ENCODE measurements around the gene NOS3. TPM values are rescaled to one million over a fixed set of nuclear protein-coding genes. Genes with fewer than 3 reads are reported as not detected.
A peak's percentile ranks its signal among the peaks of the same experiment; 100 is the strongest.

NOS3 gene
- total and polyA plus RNA-seq, 2 of the 13 experiments (the other 11 are each of a cell fraction or from before 2014, with no cell fraction given), result 3.7 to 7.5 TPM

DNA sequence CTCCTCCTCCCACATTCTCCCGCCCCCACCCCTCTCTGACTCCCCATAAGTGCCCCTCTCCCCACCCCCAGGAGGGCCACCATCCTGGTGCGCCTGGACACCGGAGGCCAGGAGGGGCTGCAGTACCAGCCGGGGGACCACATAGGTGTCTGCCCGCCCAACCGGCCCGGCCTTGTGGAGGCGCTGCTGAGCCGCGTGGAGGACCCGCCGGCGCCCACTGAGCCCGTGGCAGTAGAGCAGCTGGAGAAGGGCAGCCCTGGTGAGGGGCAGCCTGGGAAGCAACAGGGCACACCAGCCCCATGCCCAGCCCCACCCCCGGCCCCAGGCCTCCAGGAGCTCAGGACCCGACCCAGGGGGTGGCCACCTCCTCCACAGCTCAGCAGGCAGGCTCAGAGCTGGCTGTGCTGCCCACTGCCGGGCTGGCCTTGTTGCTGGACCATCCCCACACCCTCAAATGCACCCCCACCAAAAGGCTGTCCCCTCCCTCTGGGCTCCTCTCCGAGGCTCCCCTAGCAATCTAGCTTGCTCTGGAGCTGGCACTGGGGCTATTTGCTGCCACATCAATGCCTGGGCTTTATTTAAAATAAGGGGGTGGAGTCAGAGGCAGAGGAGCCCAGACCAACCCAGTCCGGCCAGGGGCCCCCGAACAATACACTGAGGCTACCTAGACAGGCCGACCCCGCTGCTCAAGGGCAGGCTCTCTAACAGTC, 18.7 kb downstream of the NOS3 start (continued):
- TF ChIP-seq, protein P1, sequence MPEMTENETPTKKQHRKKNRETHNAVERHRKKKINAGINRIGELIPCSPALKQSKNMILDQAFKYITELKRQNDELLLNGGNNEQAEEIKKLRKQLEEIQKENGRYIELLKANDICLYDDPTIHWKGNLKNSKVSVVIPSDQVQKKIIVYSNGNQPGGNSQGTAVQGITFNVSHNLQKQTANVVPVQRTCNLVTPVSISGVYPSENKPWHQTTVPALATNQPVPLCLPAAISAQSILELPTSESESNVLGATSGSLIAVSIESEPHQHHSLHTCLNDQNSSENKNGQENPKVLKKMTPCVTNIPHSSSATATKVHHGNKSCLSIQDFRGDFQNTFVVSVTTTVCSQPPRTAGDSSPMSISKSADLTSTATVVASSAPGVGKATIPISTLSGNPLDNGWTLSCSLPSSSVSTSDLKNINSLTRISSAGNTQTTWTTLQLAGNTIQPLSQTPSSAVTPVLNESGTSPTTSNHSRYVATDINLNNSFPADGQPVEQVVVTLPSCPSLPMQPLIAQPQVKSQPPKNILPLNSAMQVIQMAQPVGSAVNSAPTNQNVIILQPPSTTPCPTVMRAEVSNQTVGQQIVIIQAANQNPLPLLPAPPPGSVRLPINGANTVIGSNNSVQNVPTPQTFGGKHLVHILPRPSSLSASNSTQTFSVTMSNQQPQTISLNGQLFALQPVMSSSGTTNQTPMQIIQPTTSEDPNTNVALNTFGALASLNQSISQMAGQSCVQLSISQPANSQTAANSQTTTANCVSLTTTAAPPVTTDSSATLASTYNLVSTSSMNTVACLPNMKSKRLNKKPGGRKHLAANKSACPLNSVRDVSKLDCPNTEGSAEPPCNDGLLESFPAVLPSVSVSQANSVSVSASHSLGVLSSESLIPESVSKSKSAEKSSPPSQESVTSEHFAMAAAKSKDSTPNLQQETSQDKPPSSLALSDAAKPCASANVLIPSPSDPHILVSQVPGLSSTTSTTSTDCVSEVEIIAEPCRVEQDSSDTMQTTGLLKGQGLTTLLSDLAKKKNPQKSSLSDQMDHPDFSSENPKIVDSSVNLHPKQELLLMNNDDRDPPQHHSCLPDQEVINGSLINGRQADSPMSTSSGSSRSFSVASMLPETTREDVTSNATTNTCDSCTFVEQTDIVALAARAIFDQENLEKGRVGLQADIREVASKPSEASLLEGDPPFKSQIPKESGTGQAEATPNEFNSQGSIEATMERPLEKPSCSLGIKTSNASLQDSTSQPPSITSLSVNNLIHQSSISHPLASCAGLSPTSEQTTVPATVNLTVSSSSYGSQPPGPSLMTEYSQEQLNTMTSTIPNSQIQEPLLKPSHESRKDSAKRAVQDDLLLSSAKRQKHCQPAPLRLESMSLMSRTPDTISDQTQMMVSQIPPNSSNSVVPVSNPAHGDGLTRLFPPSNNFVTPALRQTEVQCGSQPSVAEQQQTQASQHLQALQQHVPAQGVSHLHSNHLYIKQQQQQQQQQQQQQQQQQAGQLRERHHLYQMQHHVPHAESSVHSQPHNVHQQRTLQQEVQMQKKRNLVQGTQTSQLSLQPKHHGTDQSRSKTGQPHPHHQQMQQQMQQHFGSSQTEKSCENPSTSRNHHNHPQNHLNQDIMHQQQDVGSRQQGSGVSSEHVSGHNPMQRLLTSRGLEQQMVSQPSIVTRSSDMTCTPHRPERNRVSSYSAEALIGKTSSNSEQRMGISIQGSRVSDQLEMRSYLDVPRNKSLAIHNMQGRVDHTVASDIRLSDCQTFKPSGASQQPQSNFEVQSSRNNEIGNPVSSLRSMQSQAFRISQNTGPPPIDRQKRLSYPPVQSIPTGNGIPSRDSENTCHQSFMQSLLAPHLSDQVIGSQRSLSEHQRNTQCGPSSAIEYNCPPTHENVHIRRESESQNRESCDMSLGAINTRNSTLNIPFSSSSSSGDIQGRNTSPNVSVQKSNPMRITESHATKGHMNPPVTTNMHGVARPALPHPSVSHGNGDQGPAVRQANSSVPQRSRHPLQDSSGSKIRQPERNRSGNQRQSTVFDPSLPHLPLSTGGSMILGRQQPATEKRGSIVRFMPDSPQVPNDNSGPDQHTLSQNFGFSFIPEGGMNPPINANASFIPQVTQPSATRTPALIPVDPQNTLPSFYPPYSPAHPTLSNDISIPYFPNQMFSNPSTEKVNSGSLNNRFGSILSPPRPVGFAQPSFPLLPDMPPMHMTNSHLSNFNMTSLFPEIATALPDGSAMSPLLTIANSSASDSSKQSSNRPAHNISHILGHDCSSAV (CRISPR knock-in tag; IDR thresholded peaks at IDR 0.05; ENCODE audit: borderline replicate concordance), result no peak
- TF ChIP-seq LCORL (IDR thresholded peaks at IDR 0.05) (no peak), LCORL (CRISPR knock-in tag; IDR thresholded peaks at IDR 0.05) (peak; percentile 57; the same call in 1 of the 2 replicates), ASH2L (IDR thresholded peaks at IDR 0.05; ENCODE audit: insufficient read length, low read depth, low read length) (peak; percentile 5), ZNF20 (CRISPR knock-in tag; IDR thresholded peaks at IDR 0.05) (no peak), ZMYM4 (CRISPR knock-in tag; IDR thresholded peaks at IDR 0.05) (peak; percentile 28; the same call in 1 of the 2 replicates), ZNF274 (CRISPR knock-in tag; IDR thresholded peaks at IDR 0.05) (no peak), HNRNPL (IDR thresholded peaks at IDR 0.05; ENCODE audit: low read depth, low read length) (peak; percentile 72; the same call in 1 of the 2 replicates), ZNF720 (CRISPR knock-in tag; IDR thresholded peaks at IDR 0.05) (no peak), ZNF776 (CRISPR knock-in tag; IDR thresholded peaks at IDR 0.05) (0 out of 2 replicates have a peak, but pooled peaks have one; percentile 15), SOX5 (CRISPR knock-in tag; IDR thresholded peaks at IDR 0.05; ENCODE audit: borderline replicate concordance) (no peak), NKX3-1 (CRISPR knock-in tag; IDR thresholded peaks at IDR 0.05) (no peak)
- TF ChIP-seq, protein P2, sequence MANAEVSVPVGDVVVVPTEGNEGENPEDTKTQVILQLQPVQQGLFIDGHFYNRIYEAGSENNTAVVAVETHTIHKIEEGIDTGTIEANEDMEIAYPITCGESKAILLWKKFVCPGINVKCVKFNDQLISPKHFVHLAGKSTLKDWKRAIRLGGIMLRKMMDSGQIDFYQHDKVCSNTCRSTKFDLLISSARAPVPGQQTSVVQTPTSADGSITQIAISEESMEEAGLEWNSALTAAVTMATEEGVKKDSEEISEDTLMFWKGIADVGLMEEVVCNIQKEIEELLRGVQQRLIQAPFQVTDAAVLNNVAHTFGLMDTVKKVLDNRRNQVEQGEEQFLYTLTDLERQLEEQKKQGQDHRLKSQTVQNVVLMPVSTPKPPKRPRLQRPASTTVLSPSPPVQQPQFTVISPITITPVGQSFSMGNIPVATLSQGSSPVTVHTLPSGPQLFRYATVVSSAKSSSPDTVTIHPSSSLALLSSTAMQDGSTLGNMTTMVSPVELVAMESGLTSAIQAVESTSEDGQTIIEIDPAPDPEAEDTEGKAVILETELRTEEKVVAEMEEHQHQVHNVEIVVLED (CRISPR knock-in tag; IDR thresholded peaks at IDR 0.05; ENCODE audit: borderline replicate concordance), result no peak
- TF ChIP-seq, protein P3, sequence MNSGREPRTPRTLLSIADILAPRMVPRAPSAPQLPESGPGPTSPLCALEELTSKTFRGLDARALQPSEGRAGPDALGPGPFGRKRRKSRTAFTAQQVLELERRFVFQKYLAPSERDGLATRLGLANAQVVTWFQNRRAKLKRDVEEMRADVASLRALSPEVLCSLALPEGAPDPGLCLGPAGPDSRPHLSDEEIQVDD (CRISPR knock-in tag; IDR thresholded peaks at IDR 0.05; ENCODE audit: borderline replicate concordance), result no peak
- TF ChIP-seq, protein P4, sequence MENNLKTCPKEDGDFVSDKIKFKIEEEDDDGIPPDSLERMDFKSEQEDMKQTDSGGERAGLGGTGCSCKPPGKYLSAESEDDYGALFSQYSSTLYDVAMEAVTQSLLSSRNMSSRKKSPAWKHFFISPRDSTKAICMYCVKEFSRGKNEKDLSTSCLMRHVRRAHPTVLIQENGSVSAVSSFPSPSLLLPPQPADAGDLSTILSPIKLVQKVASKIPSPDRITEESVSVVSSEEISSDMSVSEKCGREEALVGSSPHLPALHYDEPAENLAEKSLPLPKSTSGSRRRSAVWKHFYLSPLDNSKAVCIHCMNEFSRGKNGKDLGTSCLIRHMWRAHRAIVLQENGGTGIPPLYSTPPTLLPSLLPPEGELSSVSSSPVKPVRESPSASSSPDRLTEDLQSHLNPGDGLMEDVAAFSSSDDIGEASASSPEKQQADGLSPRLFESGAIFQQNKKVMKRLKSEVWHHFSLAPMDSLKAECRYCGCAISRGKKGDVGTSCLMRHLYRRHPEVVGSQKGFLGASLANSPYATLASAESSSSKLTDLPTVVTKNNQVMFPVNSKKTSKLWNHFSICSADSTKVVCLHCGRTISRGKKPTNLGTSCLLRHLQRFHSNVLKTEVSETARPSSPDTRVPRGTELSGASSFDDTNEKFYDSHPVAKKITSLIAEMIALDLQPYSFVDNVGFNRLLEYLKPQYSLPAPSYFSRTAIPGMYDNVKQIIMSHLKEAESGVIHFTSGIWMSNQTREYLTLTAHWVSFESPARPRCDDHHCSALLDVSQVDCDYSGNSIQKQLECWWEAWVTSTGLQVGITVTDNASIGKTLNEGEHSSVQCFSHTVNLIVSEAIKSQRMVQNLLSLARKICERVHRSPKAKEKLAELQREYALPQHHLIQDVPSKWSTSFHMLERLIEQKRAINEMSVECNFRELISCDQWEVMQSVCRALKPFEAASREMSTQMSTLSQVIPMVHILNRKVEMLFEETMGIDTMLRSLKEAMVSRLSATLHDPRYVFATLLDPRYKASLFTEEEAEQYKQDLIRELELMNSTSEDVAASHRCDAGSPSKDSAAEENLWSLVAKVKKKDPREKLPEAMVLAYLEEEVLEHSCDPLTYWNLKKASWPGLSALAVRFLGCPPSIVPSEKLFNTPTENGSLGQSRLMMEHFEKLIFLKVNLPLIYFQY (CRISPR knock-in tag; IDR thresholded peaks at IDR 0.05; ENCODE audit: borderline replicate concordance), result no peak
